Measurements from ENCODE around the gene MS4A8.
"Not testable (repeated sequence)": the region's sequence is repeated elsewhere in the genome, so short reads cannot be mapped to it uniquely, and the experiment has no call there.

The MS4A8 gene

DNA sequence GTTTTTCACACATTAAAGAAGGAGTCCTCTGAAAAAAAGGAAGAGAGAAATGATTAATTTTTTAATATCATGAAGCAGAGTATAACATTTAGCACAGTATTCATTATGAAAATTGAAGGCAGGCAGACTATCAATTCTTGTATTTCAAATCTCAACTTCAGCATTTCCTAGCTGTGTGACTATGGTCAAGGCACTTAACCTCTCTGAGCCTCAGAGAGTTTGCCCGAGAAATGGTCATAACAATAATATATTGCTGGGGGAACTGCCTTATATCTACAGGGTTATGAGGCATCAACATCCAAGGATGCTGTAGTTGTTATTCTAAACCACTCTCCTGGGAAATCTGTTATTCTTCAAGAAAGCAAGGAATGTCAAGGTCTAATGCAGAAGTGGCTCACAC lies 26.2 kb downstream of the MS4A8 start:
- no peak for FAIRE-seq

- FAIRE-seq: no peak
These were observed 32.2 kb downstream of the MS4A8 start for GRCh38 chr11:60731586-60731985.

DNA sequence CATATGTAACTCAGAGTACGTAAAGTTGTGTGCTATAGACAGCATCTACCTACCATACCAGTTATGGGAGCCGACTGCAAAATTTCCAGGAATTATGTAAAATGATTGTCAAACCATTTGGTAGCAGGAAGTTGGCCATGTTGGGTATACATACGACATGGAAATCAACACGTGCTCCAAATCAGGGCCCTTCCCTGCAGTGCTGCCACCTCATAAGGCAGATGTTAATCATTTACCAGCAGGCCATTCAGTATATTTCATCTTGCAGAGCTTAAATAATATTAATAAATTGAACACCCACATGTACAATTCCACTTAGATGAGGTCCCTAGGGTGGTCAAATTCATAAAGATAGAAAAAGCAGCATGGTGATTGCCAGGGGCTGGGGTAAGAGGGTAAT lies 34.9 kb downstream of the MS4A8 start:
- FAIRE-seq: no peak

DNA sequence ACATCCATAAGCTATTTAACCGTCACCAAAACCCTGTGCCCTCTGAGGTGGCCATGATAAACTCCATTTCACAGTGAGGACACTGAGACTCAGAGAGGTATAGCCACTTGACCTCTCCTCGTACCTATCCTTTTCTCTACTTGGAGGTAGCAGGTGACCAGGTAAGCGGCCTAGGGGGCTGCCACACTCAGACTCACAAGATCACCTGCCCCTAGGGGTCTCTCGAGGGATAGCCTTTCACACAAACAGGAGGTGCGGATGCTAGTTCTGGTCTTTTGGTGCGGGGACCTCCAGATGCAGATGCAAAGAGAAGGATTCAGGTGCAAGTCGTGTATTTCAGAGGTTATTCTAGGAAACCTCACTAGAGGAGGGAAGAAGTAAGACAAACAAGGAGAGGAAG lies 39.7 kb downstream of the MS4A8 start:
- FAIRE-seq: no peak

GRCh38 chr11:60740573-60740972 lies 41.2 kb downstream of the MS4A8 start:
- FAIRE-seq: no peak

GRCh38 chr11:60741421-60741820 lies 42.0 kb downstream of the MS4A8 start:
- FAIRE-seq: no peak

- no peak for FAIRE-seq
These were observed 43.6 kb downstream of the MS4A8 start for GRCh38 chr11:60743058-60743457.

GRCh38 chr11:60744114-60744513 lies 44.7 kb downstream of the MS4A8 start:
- no peak for FAIRE-seq

- FAIRE-seq: no peak
These were observed 48.0 kb downstream of the MS4A8 start for GRCh38 chr11:60747359-60747873.

- FAIRE-seq: no peak
These were observed 48.8 kb downstream of the MS4A8 start for GRCh38 chr11:60748225-60748624.

DNA sequence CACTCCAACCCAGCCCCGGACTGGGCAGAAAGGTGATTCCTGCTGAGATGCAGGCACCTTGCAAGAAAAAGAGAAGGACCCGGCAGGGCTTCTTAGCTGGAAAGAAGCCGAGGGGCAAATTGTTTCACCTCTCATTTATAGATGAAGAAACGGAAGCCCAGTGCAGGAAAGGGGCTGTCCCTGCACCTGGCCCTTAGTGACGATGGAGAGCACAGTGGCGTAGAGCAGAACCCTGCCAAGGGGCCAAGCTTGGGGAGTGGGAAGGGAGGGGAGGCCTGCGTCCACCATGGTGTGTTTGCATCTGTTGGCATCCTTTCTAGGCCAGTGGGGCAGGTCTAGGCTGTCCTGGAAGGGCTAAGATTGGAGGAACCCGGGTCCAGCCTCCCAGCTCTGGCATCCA lies 49.4 kb downstream of the MS4A8 start:
- FAIRE-seq: no peak

DNA sequence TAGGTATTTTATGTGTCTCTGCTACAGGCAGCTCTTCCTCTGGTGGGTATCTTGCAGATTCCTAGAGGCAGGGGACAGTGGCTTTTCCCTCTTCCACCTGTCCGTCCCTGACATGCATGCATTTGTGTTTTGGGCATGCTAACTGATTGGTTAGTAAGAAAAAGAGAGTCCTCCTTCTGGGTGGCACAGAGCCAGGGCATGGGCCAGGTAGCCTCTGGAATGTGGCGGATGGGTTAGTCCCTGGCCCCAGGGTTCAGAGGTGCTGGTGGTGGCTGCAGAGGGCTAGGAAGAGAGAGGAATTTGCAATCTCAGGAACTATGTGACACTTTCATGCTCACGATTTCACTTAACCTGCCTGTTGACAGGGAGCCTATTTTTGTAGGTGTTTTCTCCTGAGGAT lies 51.5 kb downstream of the MS4A8 start:
- no peak for FAIRE-seq

GRCh38 chr11:60753309-60753708 lies 53.9 kb downstream of the MS4A8 start:
- FAIRE-seq: no peak

- no peak for FAIRE-seq
These were observed 55.5 kb downstream of the MS4A8 start for GRCh38 chr11:60754887-60755286.

DNA sequence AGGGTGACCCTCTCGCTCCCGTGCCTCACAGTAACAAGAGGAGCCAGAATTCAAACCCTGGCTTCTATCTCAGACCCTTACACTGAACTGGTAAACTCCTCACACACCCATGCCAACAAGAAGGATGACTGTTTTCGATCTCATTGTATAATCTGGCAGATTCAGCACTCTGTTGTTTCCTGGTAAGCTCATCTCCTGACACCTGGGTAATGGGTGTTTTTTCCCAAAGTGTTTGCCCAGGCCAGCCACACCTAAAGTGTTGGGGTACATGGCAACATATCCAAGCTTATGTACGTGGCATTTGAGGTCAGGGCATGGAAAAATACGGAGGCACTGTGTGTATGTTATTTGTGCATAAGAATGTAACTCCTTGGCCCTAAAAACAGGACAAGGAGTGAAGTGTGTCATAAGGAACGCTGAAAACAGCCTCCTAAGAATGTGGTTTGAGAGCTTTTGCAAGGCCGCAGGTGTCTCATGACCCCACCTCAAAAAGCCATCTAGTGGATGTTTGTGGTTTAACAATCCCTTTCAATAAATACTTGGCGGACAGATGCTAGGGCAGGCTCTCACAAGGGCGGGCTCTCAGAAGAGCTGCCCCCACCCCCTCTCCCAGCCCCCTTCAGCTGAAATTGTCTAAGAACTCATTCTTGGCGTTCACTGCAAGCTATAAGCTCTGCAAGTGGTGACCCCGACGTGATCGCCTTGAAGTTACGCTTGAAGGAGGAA lies 57.1 kb downstream of the MS4A8 start, which contains the start of gene MS4A15:
MS4A15 (plus strand) TSS at position 561 of the 726 bp plus-strand sequence. CDS start 6,867 bp downstream, outside the sequence.
- no peak for FAIRE-seq

DNA sequence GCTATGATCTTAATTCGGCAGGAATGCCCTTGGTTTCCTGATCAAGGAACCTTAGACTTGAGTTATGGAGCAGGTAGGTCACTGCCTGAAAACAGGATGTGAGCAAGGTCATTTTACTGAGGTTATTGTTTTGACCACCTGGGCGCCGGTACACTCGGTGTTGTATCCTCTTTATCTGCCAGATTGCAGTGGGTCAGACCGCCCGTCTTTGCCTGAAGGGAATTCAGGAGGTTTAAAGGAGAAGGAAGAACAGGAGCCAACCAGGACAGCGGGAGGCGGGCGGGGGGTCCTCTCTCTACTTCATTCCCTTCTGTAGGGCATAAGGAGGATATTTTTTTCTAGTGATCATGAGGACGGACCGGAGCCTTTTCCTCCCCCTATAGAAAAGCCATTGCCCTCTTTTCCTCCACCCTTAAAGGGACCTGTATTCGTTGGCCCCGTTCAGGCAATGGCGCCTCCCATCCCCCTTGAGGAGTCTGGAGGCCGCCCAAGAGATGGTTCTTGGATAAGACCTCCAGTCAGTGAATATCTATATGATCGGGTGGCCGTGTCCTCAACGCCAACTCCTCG lies 57.9 kb downstream of the MS4A8 start:
- FAIRE-seq: no peak

- not testable (repeated sequence) for FAIRE-seq
These were observed 59.3 kb downstream of the MS4A8 start for GRCh38 chr11:60758671-60759070.

- not testable (repeated sequence) for FAIRE-seq
These were observed 60.2 kb downstream of the MS4A8 start for GRCh38 chr11:60759438-60760225.

DNA sequence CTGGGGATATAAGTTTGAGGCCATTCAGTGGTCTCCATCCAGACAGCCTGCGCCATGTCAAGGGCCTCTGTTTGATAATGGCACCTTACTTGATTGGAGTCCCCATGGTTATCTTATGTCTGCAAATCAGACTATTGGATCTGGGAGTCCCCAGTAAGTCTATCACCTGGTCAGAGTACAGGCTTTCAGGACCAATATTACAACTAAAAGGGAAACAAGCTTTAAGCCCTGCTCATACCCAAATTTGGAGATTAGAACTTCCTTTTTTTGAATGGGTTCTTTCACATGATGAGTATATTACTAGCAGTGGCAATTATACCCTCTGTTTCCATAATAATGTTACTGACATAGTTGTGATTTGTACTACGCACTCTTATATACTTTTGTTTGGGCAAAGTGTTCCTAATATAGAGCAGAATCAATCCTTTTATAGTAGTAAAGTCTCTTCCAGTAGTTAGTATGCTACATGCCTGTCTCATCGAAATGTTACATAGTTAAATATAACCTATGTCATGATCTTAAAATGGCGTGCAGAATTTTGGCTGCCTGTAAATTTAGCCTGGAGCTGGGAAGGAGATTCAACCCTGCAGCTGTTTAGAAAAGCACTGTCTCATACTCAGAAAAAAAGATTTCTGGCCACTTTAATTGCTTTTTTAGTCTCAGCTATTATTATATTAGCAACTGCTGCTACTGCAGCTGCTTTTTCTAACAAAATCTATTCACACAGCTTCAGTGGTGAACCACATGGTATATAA lies 62.2 kb downstream of the MS4A8 start:
- FAIRE-seq: no peak

DNA sequence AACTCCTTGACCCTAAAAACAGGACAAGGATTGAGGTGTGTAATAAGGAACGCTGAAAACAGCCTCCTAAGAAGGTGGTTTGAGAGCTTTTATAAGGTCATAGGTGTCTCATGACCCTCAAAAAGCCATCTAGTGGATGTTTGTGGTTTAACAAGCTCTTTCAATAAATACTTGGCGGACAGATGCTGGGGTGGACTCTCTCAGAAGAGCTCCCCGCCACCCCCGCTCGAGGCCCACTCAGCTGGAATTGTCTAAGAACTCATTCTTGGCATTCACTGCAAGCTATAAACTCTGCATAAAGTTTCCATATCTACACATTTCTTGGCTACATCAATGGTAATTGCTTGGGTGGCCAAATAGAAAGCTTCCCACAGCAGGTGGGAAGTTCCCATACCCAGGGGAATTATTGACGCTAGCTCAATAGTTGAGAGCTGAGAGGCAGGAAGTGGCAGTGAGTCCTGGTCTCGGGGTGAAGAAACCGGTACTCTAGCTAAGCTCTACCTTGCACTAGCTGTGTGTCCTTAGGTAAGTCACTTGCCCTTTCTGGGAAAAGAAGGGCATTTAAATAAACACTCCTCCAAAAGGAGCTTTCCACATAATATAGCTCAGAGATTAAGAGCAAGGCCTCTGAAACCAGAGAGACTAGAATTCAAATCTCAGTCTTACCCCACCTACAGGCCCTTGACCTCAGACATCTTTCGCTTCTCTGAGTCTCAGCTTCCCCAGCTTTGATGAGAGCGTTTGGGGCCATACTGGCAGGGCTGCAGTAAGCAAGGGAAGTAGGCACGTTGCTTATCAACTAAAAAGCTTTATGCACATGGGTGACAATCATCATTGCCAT lies 63.7 kb downstream of the MS4A8 start:
- FAIRE-seq: no peak

GRCh38 chr11:60763692-60764369 lies 64.4 kb downstream of the MS4A8 start:
- no peak for FAIRE-seq
